ENCODE measurements around the gene EIF4G3.

Gene EIF4G3

GRCh38 chr1:20830378-20830777 is 346.3 kb downstream of the EIF4G3 start:
- Histone ChIP-seq H3K4me1 (ENCODE audit: low read length) (no peaks in the 10 kb centered on the region), H3K27me3 (replicated peaks; ENCODE audit: insufficient read depth, low read length) (no peaks in the 10 kb centered on the region), H3K79me2 (ENCODE audit: low read length) (no peaks in the 10 kb centered on the region), H3K4me2 (ENCODE audit: low read depth, low read length) (no peak overlapping the region), H3F3A (ENCODE audit: insufficient read depth, low read length) (no peaks in the 10 kb centered on the region), H3K36me3 (replicated peaks; ENCODE audit: insufficient read depth, low read length) (no peaks in the 10 kb centered on the region), H4K20me1 (ENCODE audit: insufficient read depth, low read length) (no peaks in the 10 kb centered on the region), H3K27ac (ENCODE audit: low read length) (no peak overlapping the region), H3K9me3 (replicated peaks; ENCODE audit: insufficient read depth, low read length) (no peaks in the 10 kb centered on the region), H3K9ac (ENCODE audit: low read length) (no peak overlapping the region), H2AFZ (ENCODE audit: low read length) (no peak overlapping the region), H3K4me3 (ENCODE audit: low read length) (no peak overlapping the region), H3K9me2 (replicated peaks; ENCODE audit: insufficient read depth, low read length) (no peaks in the 10 kb centered on the region)
- TF ChIP-seq CTCF (IDR thresholded peaks at IDR 0.05; ENCODE audit: low read length) (no peak), EZH2 (optimal IDR thresholded peaks at IDR 0.05; ENCODE audit: low read depth, low read length) (no peak), EZH2phosphoT487 (IDR thresholded peaks at IDR 0.05; ENCODE audit: low read length) (no peak)
- no peak for DNase-seq

- H4K20me1 ChIP-seq (ENCODE audit: insufficient read depth, low read length): no peaks in the 10 kb centered on the region
- no peaks in the 10 kb centered on the region for H3K9me3 ChIP-seq (replicated peaks; ENCODE audit: insufficient read depth, low read length)
- no peak for TF ChIP-seq EZH2 (optimal IDR thresholded peaks at IDR 0.05; ENCODE audit: low read depth, low read length)
- H3K9ac ChIP-seq (ENCODE audit: low read length): no peak overlapping the region
- no peak overlapping the region for H3K27ac ChIP-seq (ENCODE audit: low read length)
- H3K4me2 ChIP-seq (ENCODE audit: low read depth, low read length): no peak overlapping the region
- H3K27me3 ChIP-seq (replicated peaks; ENCODE audit: insufficient read depth, low read length): no peaks in the 10 kb centered on the region
- H3K36me3 ChIP-seq (replicated peaks; ENCODE audit: insufficient read depth, low read length): no peaks in the 10 kb centered on the region
- H3K4me3 ChIP-seq (ENCODE audit: low read length): no peak overlapping the region
- no peaks in the 10 kb centered on the region for H3F3A ChIP-seq (ENCODE audit: insufficient read depth, low read length)
- no peaks in the 10 kb centered on the region for H3K4me1 ChIP-seq (ENCODE audit: low read length)
- H2AFZ ChIP-seq (ENCODE audit: low read length): no peak overlapping the region
- H3K9me2 ChIP-seq (replicated peaks; ENCODE audit: insufficient read depth, low read length): no peaks in the 10 kb centered on the region
- H3K79me2 ChIP-seq (ENCODE audit: low read length): no peaks in the 10 kb centered on the region
- no peak for DNase-seq
Measured at GRCh38 chr1:20829946-20830345, 346.8 kb downstream of the EIF4G3 start.

- Histone ChIP-seq H2AFZ (ENCODE audit: low read length) (no peak overlapping the region), H3K9me3 (replicated peaks; ENCODE audit: insufficient read depth, low read length) (no peaks in the 10 kb centered on the region), H3K27ac (ENCODE audit: low read length) (no peak overlapping the region), H3K9ac (ENCODE audit: low read length) (no peak overlapping the region), H3K79me2 (ENCODE audit: low read length) (no peaks in the 10 kb centered on the region), H3K4me3 (ENCODE audit: low read length) (no peak overlapping the region), H3K4me2 (ENCODE audit: low read depth, low read length) (no peak overlapping the region), H3F3A (ENCODE audit: insufficient read depth, low read length) (no peaks in the 10 kb centered on the region), H3K36me3 (replicated peaks; ENCODE audit: insufficient read depth, low read length) (no peaks in the 10 kb centered on the region), H3K9me2 (replicated peaks; ENCODE audit: insufficient read depth, low read length) (no peaks in the 10 kb centered on the region), H4K20me1 (ENCODE audit: insufficient read depth, low read length) (no peaks in the 10 kb centered on the region), H3K4me1 (ENCODE audit: low read length) (no peaks in the 10 kb centered on the region), H3K27me3 (replicated peaks; ENCODE audit: insufficient read depth, low read length) (no peaks in the 10 kb centered on the region)
- no peak for DNase-seq
- no peak for TF ChIP-seq EZH2 (optimal IDR thresholded peaks at IDR 0.05; ENCODE audit: low read depth, low read length)
- TF ChIP-seq EZH2phosphoT487 (IDR thresholded peaks at IDR 0.05; ENCODE audit: low read length): no peak
- TF ChIP-seq CTCF (IDR thresholded peaks at IDR 0.05; ENCODE audit: low read length): no peak
Measured at GRCh38 chr1:20829531-20829930, 347.2 kb downstream of the EIF4G3 start.

- Histone ChIP-seq H4K20me1 (ENCODE audit: insufficient read depth, low read length) (no peaks in the 10 kb centered on the region), H3K9me2 (replicated peaks; ENCODE audit: insufficient read depth, low read length) (no peaks in the 10 kb centered on the region), H3K27me3 (replicated peaks; ENCODE audit: insufficient read depth, low read length) (no peaks in the 10 kb centered on the region), H3K79me2 (ENCODE audit: low read length) (no peaks in the 10 kb centered on the region), H3F3A (ENCODE audit: insufficient read depth, low read length) (no peaks in the 10 kb centered on the region), H3K4me3 (ENCODE audit: low read length) (no peak overlapping the region), H3K4me2 (ENCODE audit: low read depth, low read length) (no peak overlapping the region; the same call in 1 of the 2 replicates), H3K4me1 (ENCODE audit: low read length) (no peaks in the 10 kb centered on the region), H2AFZ (ENCODE audit: low read length) (no peak overlapping the region), H3K9me3 (replicated peaks; ENCODE audit: insufficient read depth, low read length) (no peaks in the 10 kb centered on the region), H3K27ac (ENCODE audit: low read length) (no peak overlapping the region), H3K9ac (ENCODE audit: low read length) (no peak overlapping the region), H3K36me3 (replicated peaks; ENCODE audit: insufficient read depth, low read length) (no peaks in the 10 kb centered on the region)
- TF ChIP-seq EZH2 (optimal IDR thresholded peaks at IDR 0.05; ENCODE audit: low read depth, low read length) (no peak), EZH2phosphoT487 (IDR thresholded peaks at IDR 0.05; ENCODE audit: low read length) (no peak), CTCF (IDR thresholded peaks at IDR 0.05; ENCODE audit: low read length) (no peak)
- no peak for DNase-seq
Measured at GRCh38 chr1:20823845-20824244, 352.9 kb downstream of the EIF4G3 start.
